ENCODE results near the gene GATAD2A. TPM values are rescaled to one million over a fixed set of nuclear protein-coding genes. Genes with fewer than 3 reads are reported as not detected.

Gene GATAD2A
- total and polyA plus RNA-seq, 2 donors (not counting 1 experiment from before 2014, with no cell fraction given), result 31.7 to 63.5 TPM

- Histone ChIP-seq H3K4me3 (replicated peaks in 1 of 4; ENCODE audit: control extremely low read depth in 1 of 4, insufficient read depth in 1 of 4, low read depth in 3 of 4, low read length in 4 of 4) (no peak overlapping the region), H3K9ac (ENCODE audit: insufficient read depth, low read length) (no peak overlapping the region), H3K9me3 (ENCODE audit: control insufficient read depth, insufficient read depth, low read depth, low read length) (no peaks in the 10 kb centered on the region), H3K36me3 (ENCODE audit: control insufficient read depth, insufficient read depth, low read length) (peaks cover 6% of the 10 kb centered on the region), H2AFZ (ENCODE audit: low read length) (no peak overlapping the region), H4K20me1 (ENCODE audit: control insufficient read depth, extremely low read depth, insufficient read depth, low read length) (no peaks in the 10 kb centered on the region), H3K4me1 (ENCODE audit: control insufficient read depth, extremely low read depth, insufficient read depth, low read length) (peaks cover 37% of the 10 kb centered on the region), H3K4me2 (ENCODE audit: extremely low read depth, insufficient read depth, low read length) (peak overlapping the region; percentile 20), H3K27ac (ENCODE audit: insufficient read depth, low read length) (peak overlapping the region; percentile 51), H3K27me3 (ENCODE audit: control insufficient read depth, insufficient read depth, low read length) (no peaks in the 10 kb centered on the region), H3K79me2 (ENCODE audit: control insufficient read depth, insufficient read depth, low read length) (peaks cover 57% of the 10 kb centered on the region)
- TF ChIP-seq EZH2 (IDR thresholded peaks at IDR 0.05; ENCODE audit: low read length, missing control alignments), result no peak
- no peak for TF ChIP-seq CTCF (conservative IDR thresholded peaks at IDR 0.05 in 1 of 2, IDR thresholded peaks at IDR 0.05 in 1 of 2; ENCODE audit: low read depth in 1 of 2, low read length in 2 of 2)
- peak; percentile 60 to 65 for DNase-seq (ENCODE audit: low read depth in 2 of 2)
Measured at GRCh38 chr19:19485161-19485997, 79.9 kb downstream of the GATAD2A start.

- Histone ChIP-seq H3K27me3 (ENCODE audit: control insufficient read depth, insufficient read depth, low read length) (no peaks in the 10 kb centered on the region), H3K9ac (ENCODE audit: insufficient read depth, low read length) (no peak overlapping the region), H4K20me1 (ENCODE audit: control insufficient read depth, extremely low read depth, insufficient read depth, low read length) (no peaks in the 10 kb centered on the region), H3K9me3 (ENCODE audit: control insufficient read depth, insufficient read depth, low read depth, low read length) (no peaks in the 10 kb centered on the region), H2AFZ (ENCODE audit: low read length) (no peak overlapping the region), H3K4me2 (ENCODE audit: extremely low read depth, insufficient read depth, low read length) (no peak overlapping the region), H3K79me2 (ENCODE audit: control insufficient read depth, insufficient read depth, low read length) (peaks cover 55% of the 10 kb centered on the region), H3K4me1 (ENCODE audit: control insufficient read depth, extremely low read depth, insufficient read depth, low read length) (peaks cover 37% of the 10 kb centered on the region), H3K27ac (ENCODE audit: insufficient read depth, low read length) (peak overlapping the region; percentile 51), H3K36me3 (ENCODE audit: control insufficient read depth, insufficient read depth, low read length) (peaks cover 7% of the 10 kb centered on the region), H3K4me3 (replicated peaks in 1 of 4; ENCODE audit: control extremely low read depth in 1 of 4, insufficient read depth in 1 of 4, low read depth in 3 of 4, low read length in 4 of 4) (no peak overlapping the region)
- no peak for DNase-seq (ENCODE audit: low read depth in 2 of 2)
- TF ChIP-seq EZH2 (IDR thresholded peaks at IDR 0.05; ENCODE audit: low read length, missing control alignments) (no peak), CTCF (conservative IDR thresholded peaks at IDR 0.05 in 1 of 2, IDR thresholded peaks at IDR 0.05 in 1 of 2; ENCODE audit: low read depth in 1 of 2, low read length in 2 of 2) (no peak)
Measured at GRCh38 chr19:19485998-19486290, 80.5 kb downstream of the GATAD2A start.

DNA sequence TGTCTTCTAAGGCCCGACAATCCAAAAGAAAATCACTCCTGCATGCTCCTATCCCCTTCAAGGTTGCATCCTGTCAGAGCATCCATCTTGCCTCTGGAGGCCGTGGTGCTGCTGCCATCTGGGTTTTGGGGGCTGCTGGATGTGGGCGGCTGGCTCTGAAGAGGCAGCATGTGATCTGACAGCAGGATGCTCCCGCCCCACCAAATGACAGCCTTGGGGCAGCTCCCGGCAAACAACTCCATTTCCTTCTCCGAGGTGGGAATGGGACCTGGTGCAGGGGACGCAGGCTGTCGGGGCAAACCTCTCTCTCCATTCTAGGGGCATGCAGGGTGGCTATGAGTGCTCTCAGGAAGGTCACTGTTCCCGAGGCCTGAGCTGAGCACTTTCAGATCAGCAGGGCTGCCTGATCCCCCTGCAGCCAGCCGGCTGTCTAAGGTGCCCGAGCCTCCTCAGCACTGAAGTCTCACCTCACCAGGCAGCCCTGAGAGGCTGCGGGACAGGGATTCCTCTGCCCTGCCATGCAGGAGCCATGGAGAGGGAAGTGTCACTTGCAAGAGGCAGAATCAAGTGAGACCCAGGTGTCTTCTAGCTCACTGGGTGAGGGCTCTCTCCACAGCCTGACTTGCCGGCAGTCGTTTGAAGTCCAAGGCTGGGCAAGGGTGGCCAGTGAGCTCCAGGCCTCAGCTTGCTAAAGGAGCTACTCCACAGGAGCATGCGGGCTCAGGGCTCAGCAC lies 81.0 kb downstream of the GATAD2A start:
- no peak overlapping the region for H2AFZ ChIP-seq (ENCODE audit: low read length)
- peaks cover 56% of the 10 kb centered on the region for H3K79me2 ChIP-seq (ENCODE audit: control insufficient read depth, insufficient read depth, low read length)
- no peaks in the 10 kb centered on the region for H4K20me1 ChIP-seq (ENCODE audit: control insufficient read depth, extremely low read depth, insufficient read depth, low read length)
- no peak overlapping the region for H3K4me2 ChIP-seq (ENCODE audit: extremely low read depth, insufficient read depth, low read length)
- TF ChIP-seq CTCF (conservative IDR thresholded peaks at IDR 0.05 in 1 of 2, IDR thresholded peaks at IDR 0.05 in 1 of 2; ENCODE audit: low read depth in 1 of 2, low read length in 2 of 2), result no peak
- no peak for TF ChIP-seq EZH2 (IDR thresholded peaks at IDR 0.05; ENCODE audit: low read length, missing control alignments)
- no peaks in the 10 kb centered on the region for H3K9me3 ChIP-seq (ENCODE audit: control insufficient read depth, insufficient read depth, low read depth, low read length)
- H3K4me3 ChIP-seq (replicated peaks in 1 of 4; ENCODE audit: control extremely low read depth in 1 of 4, insufficient read depth in 1 of 4, low read depth in 3 of 4, low read length in 4 of 4), result no peak overlapping the region
- H3K36me3 ChIP-seq (ENCODE audit: control insufficient read depth, insufficient read depth, low read length), result peaks cover 9% of the 10 kb centered on the region
- no peaks in the 10 kb centered on the region for H3K27me3 ChIP-seq (ENCODE audit: control insufficient read depth, insufficient read depth, low read length)
- H3K4me1 ChIP-seq (ENCODE audit: control insufficient read depth, extremely low read depth, insufficient read depth, low read length), result peaks cover 37% of the 10 kb centered on the region
- H3K27ac ChIP-seq (ENCODE audit: insufficient read depth, low read length), result peak overlapping the region; percentile 24
- no peak overlapping the region for H3K9ac ChIP-seq (ENCODE audit: insufficient read depth, low read length)
- DNase-seq (ENCODE audit: low read depth in 2 of 2), result no peak

All from fibroblast of lung (primary cell).